ENCODE data around the gene ZNF469.
"Not testable (repeated sequence)": the region's sequence is repeated elsewhere in the genome, so short reads cannot be mapped to it uniquely, and the experiment has no call there.

The ZNF469 gene

GRCh38 chr16:88348377-88349152 lies 34.2 kb upstream of the ZNF469 start:
- no peak for DNase-seq

GRCh38 chr16:88349153-88349902 lies 33.4 kb upstream of the ZNF469 start:
- no peak for DNase-seq

GRCh38 chr16:88349903-88350900 lies 32.6 kb upstream of the ZNF469 start:
- DNase-seq = no peak

- DNase-seq = no peak
These were observed 31.8 kb upstream of the ZNF469 start for GRCh38 chr16:88350922-88351321.

- no peak for DNase-seq
These were observed 31.2 kb upstream of the ZNF469 start for GRCh38 chr16:88351491-88352101.

GRCh38 chr16:88352261-88353200 lies 30.2 kb upstream of the ZNF469 start:
- DNase-seq = no peak

- no peak for DNase-seq
These were observed 29.5 kb upstream of the ZNF469 start for GRCh38 chr16:88353232-88353631.

- DNase-seq = no peak
These were observed 29.1 kb upstream of the ZNF469 start for GRCh38 chr16:88353691-88354090.

- DNase-seq = no peak
These were observed 28.3 kb upstream of the ZNF469 start for GRCh38 chr16:88354229-88355092.

- no peak for DNase-seq
These were observed 27.7 kb upstream of the ZNF469 start for GRCh38 chr16:88355093-88355388.

GRCh38 chr16:88355389-88356123 lies 27.2 kb upstream of the ZNF469 start:
- no peak for DNase-seq

GRCh38 chr16:88356124-88356726 lies 26.5 kb upstream of the ZNF469 start:
- DNase-seq = no peak

- no peak for DNase-seq
These were observed 26.0 kb upstream of the ZNF469 start for GRCh38 chr16:88356727-88357199.

GRCh38 chr16:88357317-88358022 lies 25.3 kb upstream of the ZNF469 start:
- no peak for DNase-seq

GRCh38 chr16:88358023-88358420 lies 24.7 kb upstream of the ZNF469 start:
- DNase-seq = no peak

- DNase-seq = no peak
These were observed 23.8 kb upstream of the ZNF469 start for GRCh38 chr16:88359008-88359407.

GRCh38 chr16:88360401-88360800 lies 22.4 kb upstream of the ZNF469 start:
- not testable (repeated sequence) for DNase-seq

GRCh38 chr16:88360999-88361398 lies 21.8 kb upstream of the ZNF469 start:
- no peak for DNase-seq

- DNase-seq = no peak
These were observed 21.0 kb upstream of the ZNF469 start for GRCh38 chr16:88361775-88362174.
